Prostate gland (tissue), 2 donors: Measurements from ENCODE around the gene KLHL20. TPM values are rescaled to one million over a fixed set of nuclear protein-coding genes. Genes with fewer than 3 reads are reported as not detected.
"Not testable (repeated sequence)": the region's sequence is repeated elsewhere in the genome, so short reads cannot be mapped to it uniquely, and the experiment has no call there.

Experiments
- DNase-seq: peaks from one replicate; pipeline ENCODE4 v3.0.0-alpha.2; 2019; ENCODE audit warnings: low spot score
- H3K27ac ChIP-seq, 2 donors: fragments of 200-600 bp; sonication (generic); 2 replicates each; pipeline ENCODE4 v1.5.1; 2017 to 2019
- H3K27me3 ChIP-seq: fragments of 200-600 bp; sonication (generic); replicated peaks from 2 replicates; pipeline ENCODE4 v1.5.1; 2019; ENCODE audit not compliant: insufficient read depth
- H3K36me3 ChIP-seq, 2 donors: fragments of 200-600 bp; sonication (generic); 1 replicate in 1 of 2; 2 replicates in 1 of 2; pipeline versions ENCODE4 v1.5.1 to v1.8.1; 2017 to 2019
- H3K4me1 ChIP-seq: fragments of 200-600 bp; sonication (generic); replicated peaks from 2 replicates; pipeline ENCODE4 v1.5.1; 2019
- H3K4me3 ChIP-seq, 2 donors: fragments of 200-600 bp; sonication (generic); 2 replicates each; pipeline ENCODE4 v1.5.1; 2017 to 2019
- H3K9me3 ChIP-seq: fragments of 200-600 bp; sonication (generic); 2 replicates; pipeline ENCODE4 v1.5.1; 2017
- CTCF ChIP-seq, 4 experiments: fragments of 200-600 bp in 2 of 4; fragments of 450-650 bp in 2 of 4; sonication (generic) in 2 of 4; IDR thresholded peaks; 1 replicate in 3 of 4; 2 replicates in 1 of 4; pipeline ENCODE4 v1.5.1; 2016 to 2019; ENCODE audit warnings: antibody characterized with exemption in 4 of 4, mild to moderate bottlenecking in 2 of 4, moderate library complexity in 2 of 4
- POLR2A ChIP-seq: fragments of 450-650 bp; IDR thresholded peaks from one replicate; pipeline ENCODE4 v1.6.1; 2016; ENCODE audit warnings: antibody characterized with exemption, mild to moderate bottlenecking
- POLR2AphosphoS5 ChIP-seq: sonication (generic); formaldehyde crosslinking; IDR thresholded peaks from one replicate; pipeline ENCODE4 v1.6.1; 2017; ENCODE audit warnings: antibody characterized with exemption
- WGBS: methylation state at CpG from one replicate; pipeline ENCODE4 v1.1.5; 2018; 5-methylcytosine and 5-hydroxymethylcytosine counted together
- intact Hi-C: fragments of 100-400 bp; cut with DNase I; formaldehyde crosslinking; loops from one replicate; pipeline ENCODE4 v1.14.2; 2022
- total RNA-seq, 2 donors: library from RNA; depleted of rRNA; stranded (reverse); fragments of >200 nt; gene quantifications; one replicate each; pipeline ENCODE4 v1.1.0, GENCODE V29; 2016

The KLHL20 gene
- 10 to 100 TPM; 26.3 to 27.6 TPM for total RNA-seq

DNA sequence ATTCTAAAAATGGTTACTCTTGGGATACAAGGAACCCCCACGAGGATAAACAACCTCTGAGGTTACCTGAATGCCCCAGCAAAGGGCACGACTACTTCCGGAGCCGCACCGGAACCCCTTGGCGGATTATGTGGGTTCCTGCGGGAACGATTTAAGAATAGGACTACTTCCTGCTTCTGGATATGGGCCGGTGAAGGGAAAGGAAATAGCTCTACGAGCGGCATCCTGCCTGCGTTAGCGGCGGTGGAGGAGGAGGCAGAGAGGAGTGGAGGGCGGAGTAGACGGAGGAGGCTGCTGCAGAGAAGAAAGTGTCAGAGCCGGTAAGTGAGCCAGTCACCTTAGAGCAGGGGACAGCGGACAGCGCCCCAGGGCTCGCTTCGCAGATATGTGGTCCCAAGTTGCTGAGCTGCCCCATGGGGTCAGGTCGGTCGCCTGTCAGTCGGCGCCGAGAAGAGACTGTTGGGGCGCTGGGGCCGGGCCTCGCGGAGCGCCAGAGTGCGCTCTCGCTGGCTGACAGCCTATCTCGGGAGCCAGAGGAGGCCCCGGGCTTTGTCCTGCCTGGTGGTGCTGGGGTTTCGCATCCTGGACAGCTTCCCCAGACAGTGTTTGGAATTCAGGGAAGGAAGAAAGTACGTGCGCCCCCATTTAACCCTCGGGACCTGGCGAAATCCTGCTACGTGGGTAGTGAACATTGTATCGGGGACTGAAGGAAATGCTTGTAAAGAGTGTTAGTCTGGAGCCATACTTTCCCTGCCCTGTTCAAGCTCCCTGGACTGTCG, at the start of gene KLHL20:
TSS of gene KLHL20 (plus strand) at position 223 of the 779 bp plus-strand sequence. CDS start 1,063 bp downstream, outside the sequence.
- TF ChIP-seq POLR2AphosphoS5, result peak; percentile 93
- peak; percentile 56 for TF ChIP-seq POLR2A
- no peak for TF ChIP-seq CTCF (IDR thresholded peaks at IDR 0.05)
- intact Hi-C loops, result loop anchor here (10.0 kb wide), 1 partner anchor 290 kb away; no protein-coding TSS in a partner anchor
- peak; percentile 71 for DNase-seq

GRCh38 chr1:173666646-173667045, 48.1 kb upstream of the KLHL20 start:
- Histone ChIP-seq H3K4me1 (no peaks in the 10 kb centered on the region), H3K27ac (no peak overlapping the region), H3K36me3 (no peaks in the 10 kb centered on the region), H3K9me3 (no peaks in the 10 kb centered on the region), H3K27me3 (no peaks in the 10 kb centered on the region), H3K4me3 (no peak overlapping the region)
- TF ChIP-seq POLR2AphosphoS5 (no peak), POLR2A (no peak), CTCF (IDR thresholded peaks at IDR 0.05) (no peak)
- whole genome bisulfite sequencing, result 94% methylated on average over 3 of the region's 3 CpGs
- intact Hi-C loops, result loop anchor here (10.0 kb wide), 1 partner anchor 162 kb away; no protein-coding TSS in a partner anchor
- DNase-seq, result no peak

More for the DNA sequence above, at the start of gene KLHL20:
- no peaks in the 10 kb centered on the region for H3K27me3 ChIP-seq
- no peaks in the 10 kb centered on the region for H3K36me3 ChIP-seq
- no peaks in the 10 kb centered on the region for H3K9me3 ChIP-seq
- H3K27ac ChIP-seq, result peak within 1 kb of the TSS; percentile 83 to 86
- whole genome bisulfite sequencing, result 0% methylated on average over 43 of the region's 43 CpGs
- no peaks in the 10 kb centered on the region for H3K4me1 ChIP-seq
- peak within 1 kb of the TSS; percentile 79 to 83 for H3K4me3 ChIP-seq

GRCh38 chr1:173669491-173669941, 45.3 kb upstream of the KLHL20 start, which contains the start of gene ANKRD45:
TSS of gene ANKRD45 (minus strand) at chr1:173669851. CDS start at chr1:173659418, 10,433 bp downstream.
- no peaks in the 10 kb centered on the region for H3K9me3 ChIP-seq
- H3K36me3 ChIP-seq, result no peaks in the 10 kb centered on the region
- intact Hi-C loops, result loop anchor here (10.0 kb wide), 1 partner anchor 165 kb away; no protein-coding TSS in a partner anchor
- 2% methylated on average over 33 of the region's 33 CpGs for WGBS
- H3K4me1 ChIP-seq, result no peaks in the 10 kb centered on the region
- DNase-seq, result peak; percentile 13
- H3K4me3 ChIP-seq, result peak within 1 kb of the TSS; percentile 8 to 42
- H3K27me3 ChIP-seq, result no peaks in the 10 kb centered on the region
- TF ChIP-seq CTCF (IDR thresholded peaks at IDR 0.05) (no peak), POLR2AphosphoS5 (no peak), POLR2A (no peak)
- H3K27ac ChIP-seq, result no peak within 1 kb of the TSS

- intact Hi-C loops, result not testable (repeated sequence)
- 90% methylated on average over 2 of the region's 2 CpGs for WGBS
Measured at GRCh38 chr1:173674496-173674895, 40.3 kb upstream of the KLHL20 start.

DNA sequence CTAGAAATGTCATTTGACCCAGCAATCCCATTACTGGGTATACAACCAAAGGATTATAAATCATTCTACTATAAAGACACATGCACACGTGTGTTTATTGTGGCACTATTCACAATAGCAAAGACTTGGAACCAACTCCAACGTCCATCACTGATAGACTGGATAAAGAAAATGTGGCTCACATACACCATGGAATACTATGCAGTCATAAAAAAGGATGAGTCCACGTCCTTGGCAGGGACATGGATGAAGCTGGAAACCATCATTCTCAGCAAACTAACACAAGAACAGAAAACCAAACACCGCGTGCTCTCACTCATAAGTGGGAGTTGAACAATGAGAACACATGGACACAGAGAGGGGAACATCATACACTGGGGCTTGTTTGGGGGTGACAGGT, 34.6 kb upstream of the KLHL20 start:
- H3K9me3 ChIP-seq, H3K27me3 ChIP-seq, H3K27ac ChIP-seq, H3K4me1 ChIP-seq, DNase-seq, H3K4me3 ChIP-seq, H3K36me3 ChIP-seq, intact Hi-C loops: not testable (repeated sequence)
- 81% methylated on average over 5 of the region's 5 CpGs for WGBS

More at GRCh38 chr1:173674496-173674895, 40.3 kb upstream of the KLHL20 start:
- H3K9me3 ChIP-seq, H3K4me1 ChIP-seq, H3K4me3 ChIP-seq, H3K27me3 ChIP-seq, H3K27ac ChIP-seq, H3K36me3 ChIP-seq, DNase-seq: not testable (repeated sequence)
